Ammon's horn (tissue), 1 donor: ENCODE results near the gene CGREF1.

Experiments used
- DNase-seq: peaks from one replicate; pipeline ENCODE4 v3.0.0-alpha.2; 2016; ENCODE audit warnings: low spot score

The CGREF1 gene

DNA sequence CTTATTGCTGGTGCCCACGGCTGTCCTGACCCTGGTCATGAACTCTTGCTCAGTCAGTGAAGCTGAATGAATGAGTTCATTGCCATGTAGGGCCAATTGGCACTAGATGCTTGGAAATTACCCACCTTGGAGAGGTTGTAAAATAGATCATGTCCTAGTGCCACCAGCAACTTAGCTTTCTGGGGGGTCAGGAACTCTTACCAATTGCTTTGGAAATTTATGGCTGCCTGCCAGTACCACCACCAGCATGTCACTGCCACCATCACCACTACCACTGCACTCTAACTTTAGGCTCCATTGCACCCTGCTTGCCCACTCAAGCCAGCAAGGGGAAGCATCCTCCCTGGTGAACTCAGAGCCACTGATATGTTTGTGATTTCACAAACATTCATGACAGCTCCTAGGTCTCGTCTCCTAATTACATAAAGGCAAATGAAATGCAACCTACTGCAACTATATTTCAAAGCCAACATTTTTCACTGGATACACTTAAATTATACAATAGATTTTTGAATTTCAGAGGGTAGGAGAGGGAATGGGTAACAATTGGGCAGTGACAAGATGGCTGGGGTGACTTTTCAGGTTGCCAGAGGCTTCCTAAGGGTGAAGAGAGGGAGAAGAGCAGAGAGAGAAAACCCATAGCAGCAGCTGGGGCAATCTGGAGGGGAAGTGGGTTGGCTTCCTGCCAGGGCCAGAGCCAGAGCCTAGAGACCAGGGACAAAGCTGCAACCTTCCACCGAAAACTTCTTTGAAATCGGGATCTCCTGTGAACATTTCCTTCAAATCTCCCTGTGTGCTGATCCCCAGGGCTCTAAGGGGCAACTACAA, 44.0 kb downstream of the CGREF1 start:
- DNase-seq = peak; percentile 56

DNA sequence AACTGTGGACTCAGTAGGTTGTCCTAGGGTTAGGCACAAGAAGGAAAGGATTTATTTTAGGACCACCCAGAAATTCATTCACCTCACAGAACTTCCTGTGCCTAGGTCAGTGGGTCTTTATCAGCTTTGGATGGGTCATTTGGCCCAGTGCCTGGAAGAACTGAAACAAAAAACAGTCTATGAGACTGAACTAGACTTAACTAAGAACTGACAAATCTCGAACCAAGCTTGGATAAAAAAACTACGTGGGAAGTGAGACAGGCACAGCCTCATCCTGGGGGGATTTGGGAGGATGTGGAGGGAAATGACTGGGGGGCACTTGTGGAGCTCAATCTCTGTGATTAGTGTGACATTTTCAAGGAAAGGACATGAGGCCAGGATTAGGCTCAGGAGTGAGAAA, 45.1 kb downstream of the CGREF1 start:
- DNase-seq = no peak

DNA sequence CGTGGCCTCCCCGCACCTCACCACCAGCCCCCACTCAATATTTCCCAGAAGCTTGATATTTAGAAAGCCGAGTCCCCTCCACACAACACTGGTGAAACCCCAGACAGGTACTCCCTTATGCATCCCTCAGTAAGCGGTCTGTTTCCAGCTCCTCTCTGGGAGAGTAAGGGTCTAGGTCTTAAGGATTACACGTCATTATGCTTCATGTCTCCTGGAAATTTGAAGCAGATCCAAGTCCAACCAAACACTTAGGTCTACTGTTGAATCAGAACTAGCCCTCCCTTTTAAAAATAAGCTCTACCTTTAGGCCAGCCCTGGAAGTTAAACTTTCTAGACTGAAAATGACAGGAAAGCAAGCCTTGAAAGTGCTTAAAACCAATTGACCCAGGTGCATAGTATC, 46.0 kb downstream of the CGREF1 start:
- no peak for DNase-seq

DNA sequence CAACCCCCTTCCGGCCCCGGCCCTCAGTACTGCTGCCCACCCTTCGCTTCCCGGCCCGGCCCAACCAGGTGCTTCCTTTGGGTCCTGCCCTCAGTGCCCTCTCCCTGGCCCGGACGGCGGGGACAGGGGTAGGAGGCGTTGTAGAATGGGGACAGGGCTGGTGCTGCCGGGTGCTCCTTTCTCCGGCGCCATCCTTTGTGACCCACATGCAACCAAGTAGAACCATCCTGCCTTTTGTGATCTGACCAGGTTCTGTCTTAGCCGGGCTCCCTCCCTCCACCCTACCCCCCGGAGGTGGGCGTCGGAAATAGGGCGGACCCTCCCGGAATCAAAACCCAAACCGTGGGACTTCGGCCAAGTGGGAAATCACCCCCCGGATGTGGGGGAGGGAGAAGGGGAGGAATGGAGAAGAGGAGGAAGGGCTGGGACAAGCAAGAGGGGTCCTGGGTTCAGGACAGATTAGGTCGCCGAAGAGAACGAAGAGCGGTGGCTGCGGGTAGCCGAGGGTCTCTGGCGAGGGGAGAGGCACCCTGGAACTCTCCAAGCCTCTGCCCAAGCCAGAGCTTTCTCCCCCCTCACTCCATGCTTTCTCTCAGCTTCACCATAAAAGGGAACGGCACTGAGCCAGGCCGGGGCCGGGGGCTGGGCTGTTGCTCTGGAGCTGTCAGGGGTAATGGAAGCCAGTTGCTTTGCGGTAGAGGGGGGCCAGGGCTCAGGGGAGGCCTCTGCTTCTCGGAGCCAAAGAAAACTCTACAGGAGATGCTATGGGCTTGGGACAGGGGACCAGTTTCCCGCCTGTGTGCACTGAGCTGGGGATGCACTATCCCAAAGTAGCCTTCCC, 46.7 kb downstream of the CGREF1 start:
- DNase-seq = no peak

DNA sequence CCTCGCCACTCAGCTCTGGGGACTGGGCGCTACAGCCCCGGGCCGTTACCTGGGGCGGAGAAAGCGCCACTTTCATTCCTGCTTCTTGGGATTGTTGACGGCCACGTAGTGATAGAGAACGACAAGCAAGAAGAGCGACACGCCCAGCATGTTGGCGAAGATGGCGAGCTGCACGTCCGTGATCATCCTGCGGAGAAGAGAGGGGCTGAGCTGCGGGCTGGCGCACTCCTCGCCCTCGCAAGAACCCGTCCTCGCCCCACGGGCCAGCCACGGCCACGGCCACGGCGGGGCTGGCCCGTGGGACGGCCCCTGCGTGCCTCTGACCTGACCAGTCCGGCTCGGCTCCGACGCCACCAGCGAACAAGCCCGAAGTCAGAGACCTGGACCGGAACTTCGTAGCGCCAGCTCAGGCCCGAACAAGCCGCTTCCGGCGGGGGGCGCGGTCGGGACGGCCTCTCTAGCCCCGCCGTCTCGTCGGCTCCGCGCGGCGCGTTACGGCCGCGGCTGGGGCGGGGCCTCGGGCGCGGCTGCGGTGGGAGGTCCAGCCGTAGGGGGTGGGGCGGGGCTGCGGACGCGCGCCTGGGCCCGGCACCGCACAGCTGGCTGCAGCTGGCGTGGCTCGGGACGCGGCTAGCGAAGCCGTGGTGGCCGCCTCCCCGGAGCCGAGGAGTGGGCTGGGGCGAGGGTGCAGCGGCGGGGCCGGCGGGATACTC, 47.5 kb downstream of the CGREF1 start, which contains the start of gene OST4:
OST4 (minus strand) TSS at position 378 of the 713 bp plus-strand sequence.
- DNase-seq = peak; percentile 96

DNA sequence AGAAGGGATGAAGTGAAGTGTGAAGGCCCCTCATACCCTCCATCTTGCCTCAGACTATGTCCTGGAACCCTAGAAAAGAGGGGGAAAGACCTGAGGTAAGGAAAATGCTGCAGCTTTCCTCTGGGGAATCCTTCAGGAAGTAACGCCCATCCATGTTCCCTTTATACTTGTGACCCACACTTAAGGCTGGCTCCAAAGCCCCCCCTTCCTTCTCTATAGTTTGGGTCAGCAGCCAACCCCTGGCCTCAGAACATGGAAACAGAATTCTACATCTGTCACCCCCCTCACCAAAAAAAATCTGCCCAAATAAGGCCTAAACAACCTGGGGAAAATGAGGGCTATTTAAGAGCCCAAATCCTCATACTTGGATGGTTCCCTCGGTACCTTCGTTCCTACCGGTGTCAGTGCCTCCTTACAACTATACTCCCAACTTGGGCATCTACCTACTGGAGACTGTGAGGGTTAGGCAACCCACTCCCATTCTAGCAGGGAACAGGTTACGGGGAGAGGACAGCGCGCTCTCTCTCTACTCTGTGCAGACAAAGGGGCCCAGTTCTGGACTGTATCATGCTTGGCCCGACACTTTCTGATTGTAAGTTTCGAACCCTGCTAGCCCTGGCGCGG, 48.2 kb downstream of the CGREF1 start:
- DNase-seq = no peak

DNA sequence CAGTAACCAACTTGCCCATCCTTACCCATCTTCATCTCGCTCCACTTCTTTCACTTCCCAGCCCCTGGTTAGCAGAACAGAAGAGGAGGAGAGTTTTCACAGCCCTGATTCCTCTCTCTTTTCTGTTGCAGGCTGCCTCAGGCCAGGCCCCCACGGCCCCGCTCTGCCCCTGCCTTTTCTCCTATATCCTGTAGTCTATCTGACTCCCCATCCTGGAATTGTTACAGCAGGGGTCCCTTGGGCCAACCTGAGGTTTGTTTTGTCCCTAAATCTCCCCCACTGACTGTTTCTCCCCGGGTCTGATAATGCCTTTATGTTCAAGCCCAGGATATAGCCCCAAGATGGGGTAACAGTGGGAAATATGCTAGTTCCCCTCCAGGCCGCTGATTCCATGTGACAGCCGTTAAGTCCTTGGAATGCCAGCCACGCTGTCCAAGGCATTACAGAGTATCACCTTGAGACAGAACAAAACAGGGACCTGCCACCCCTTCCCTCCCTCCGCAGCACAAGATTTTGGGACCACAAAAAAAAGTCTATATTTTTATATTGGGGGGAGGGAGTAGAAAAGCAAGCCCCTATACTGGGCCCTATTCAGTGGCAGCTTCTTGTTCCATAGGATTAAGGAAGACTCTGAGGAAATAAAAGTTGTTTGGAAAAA, 48.8 kb downstream of the CGREF1 start:
- DNase-seq = no peak

DNA sequence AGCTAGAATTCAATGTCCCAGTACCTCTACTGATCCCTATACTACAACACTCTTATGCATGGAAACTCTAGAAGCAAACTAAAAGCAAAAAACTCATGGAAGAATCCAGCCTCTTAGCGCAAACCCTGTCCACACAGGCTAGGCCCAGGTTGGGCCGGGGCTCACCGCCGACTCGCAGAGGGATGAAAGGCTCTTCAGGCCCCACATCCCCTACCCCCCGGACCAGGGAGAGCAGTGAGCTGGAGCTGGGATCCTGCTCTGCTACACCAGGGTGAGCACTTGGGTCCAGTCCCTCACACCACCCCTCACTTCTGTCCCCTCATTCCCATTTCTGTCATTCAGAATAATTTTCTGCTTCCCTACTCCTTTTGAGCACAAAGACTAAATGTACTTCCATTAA, 49.5 kb downstream of the CGREF1 start:
- DNase-seq = no peak

DNA sequence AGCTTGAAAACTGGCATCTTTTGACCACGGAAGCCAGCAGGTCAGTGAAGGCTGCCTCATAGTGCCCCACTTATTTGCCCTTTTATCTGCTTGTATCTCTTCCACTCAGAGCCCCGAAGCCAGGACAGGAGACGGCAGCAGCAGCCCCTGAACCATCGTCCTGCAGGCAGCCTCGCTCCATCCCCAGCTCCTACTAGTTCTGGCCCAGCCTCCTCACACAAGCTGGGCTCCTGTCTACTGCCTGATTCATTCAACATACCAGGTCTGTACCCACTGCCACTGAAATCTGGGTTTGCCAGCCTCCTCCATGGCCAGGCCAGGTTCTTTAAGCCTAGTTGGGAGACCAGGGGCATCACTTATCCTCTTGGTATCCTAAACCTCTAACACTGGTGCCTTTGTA, 51.5 kb downstream of the CGREF1 start:
- DNase-seq = no peak

DNA sequence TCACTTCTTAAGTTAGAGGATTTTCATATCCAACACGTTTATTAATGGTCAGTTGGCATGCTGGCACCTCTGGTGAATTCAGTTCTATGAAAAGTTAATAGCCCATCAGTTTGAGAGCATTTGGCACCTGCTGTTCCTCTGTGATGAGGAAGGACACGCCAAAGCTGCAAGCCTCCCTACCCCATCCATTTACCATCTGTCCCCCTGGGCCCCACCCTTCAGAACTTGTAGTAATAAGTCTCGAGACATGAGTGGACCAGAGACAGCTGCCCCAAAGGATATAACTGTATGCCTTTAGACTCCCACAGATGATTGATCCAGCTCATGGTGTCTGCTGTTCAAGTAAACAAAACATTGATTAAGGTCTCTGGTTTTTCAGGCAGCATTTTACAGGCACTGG, 53.8 kb downstream of the CGREF1 start:
- DNase-seq = no peak

DNA sequence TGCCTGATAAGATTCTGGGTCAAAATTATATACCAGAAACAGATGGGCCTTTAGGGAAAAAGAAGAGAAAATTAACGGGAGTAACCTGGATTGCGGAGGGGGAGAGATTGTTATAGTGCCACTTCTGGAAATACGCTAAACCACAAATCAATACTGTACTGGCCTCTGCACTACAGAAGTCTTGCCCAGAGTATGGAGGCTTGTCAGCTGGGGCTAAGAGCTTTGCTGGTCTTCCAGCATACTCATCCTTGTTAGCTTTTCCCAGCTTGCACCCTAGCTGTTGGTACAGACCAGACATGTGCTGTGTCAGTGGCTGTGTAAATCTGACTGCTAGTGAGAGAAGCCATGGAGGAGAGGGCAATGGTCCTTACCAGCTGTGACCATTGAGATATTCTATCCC, 58.6 kb downstream of the CGREF1 start:
- no peak for DNase-seq

DNA sequence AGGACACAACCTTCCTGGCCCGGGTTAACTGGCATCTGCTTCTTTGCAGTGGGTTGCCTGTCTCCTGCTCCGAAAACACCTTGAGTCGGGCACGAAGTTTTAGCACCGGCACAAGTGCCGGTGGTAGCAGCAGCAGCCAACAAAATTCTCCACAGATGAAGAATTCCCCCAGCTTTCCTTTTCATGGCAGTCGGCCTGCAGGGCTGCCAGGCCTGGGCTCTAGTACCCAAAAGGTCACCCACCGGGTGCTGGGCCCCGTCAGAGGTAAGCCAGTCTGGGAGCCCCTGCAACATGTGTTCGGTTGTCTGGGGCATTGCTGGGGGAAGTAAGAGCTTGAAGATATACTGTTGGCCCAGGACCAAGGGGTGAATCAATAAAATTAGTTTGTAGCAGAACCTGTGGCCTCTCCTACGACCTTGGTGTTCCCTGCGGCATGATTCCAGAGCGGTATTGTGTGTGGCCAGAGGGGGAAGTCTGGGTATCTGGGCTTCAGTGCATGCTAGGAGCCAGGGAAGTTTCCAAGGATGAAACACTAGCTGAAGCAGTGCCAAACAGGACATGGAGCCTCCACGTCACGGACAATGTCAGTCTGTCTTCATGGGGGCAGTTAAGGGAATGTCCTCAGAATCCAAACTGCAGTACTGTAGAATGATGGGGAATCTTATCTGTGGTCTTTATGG, 59.6 kb downstream of the CGREF1 start:
- no peak for DNase-seq

DNA sequence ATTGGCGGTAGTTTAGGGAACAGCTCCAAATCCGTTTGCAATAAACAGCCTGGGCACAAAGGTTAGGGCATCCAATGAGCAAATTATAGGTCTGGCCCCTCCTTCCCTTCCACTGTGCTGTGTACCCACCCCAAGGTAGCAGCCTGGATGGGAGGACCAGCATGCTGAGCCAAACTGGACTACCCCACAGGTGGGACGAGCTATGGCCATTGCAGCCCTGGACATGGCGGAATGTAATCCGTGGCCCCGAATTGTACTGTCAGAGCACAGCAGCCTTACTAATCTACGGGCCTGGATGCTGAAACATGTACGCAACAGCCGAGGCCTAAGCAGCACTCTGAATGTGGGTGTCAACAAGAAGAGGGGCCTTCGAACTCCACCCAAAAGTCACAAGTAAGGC, 60.7 kb downstream of the CGREF1 start:
- no peak for DNase-seq

DNA sequence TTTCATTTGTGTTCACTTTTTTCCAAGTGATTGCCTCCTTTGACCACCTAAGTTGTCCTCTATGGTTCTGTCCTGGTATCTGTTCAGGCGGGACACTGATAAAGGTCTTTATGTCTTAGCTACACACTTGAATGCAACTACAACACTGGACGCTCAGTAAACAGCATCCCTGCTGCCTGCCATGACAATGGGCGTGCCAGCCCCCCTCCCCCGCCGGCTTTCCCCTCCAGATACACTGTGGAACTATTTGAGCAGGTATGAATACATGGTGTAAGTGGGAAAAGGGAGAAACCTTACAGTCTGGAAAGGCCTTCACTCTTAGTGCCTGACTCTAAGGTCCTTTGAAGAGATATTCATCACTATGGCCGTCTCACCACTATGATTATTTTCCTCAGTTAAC, 61.7 kb downstream of the CGREF1 start:
- no peak for DNase-seq

DNA sequence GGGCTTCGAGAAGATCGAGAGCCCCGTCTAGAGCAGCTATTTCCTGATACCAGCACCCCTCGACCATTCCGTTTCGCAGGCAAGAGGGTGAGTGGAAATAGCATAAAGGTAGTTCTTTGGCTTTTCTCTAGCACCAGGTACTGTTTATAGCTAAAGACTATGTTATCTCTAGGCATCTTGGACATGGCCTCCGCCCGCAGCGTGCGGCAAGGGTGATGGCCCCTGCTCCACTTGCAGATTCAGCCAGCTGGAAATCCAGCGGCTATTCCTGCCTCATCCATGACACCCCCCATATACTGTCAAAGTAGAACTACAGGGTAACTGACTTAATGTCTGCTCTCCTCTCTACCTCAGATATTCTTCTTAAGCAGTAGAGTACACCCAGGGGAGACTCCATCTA, 64.2 kb downstream of the CGREF1 start:
- DNase-seq = no peak

DNA sequence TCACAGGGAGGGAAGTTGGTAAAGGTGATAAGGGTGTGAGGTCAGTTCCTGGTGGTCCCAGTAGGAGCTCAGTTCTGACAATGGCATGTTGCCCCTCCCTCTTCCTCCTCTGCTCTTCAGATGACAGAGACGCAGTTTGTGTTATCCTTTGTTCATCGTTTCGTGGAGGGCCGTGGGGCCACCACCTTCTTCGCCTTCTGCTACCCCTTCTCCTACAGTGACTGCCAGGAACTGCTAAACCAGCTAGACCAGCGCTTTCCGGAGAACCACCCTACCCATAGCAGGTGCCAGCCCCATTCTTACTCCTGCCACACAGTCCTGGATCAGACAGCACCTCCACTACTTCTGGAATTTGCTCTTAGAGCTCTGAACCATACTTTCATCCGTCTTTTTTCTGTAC, 65.2 kb downstream of the CGREF1 start:
- no peak for DNase-seq

DNA sequence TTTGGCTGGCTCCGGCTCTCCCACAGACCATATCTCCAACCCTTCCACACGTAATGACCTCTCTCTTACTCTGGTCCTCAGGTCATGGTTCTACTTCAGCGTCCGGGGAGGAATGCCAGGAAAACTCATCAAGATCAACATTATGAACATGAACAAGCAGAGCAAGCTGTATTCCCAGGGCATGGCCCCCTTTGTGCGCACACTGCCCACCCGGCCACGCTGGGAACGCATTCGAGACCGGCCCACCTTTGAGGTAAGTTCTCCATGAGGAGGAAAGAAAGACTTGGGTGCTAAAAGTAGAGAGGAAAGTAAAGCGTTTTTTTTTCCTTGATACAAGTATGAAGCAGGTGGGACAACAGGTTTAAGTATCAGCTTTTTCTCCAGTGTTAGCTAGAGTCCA, 65.6 kb downstream of the CGREF1 start:
- DNase-seq = no peak

DNA sequence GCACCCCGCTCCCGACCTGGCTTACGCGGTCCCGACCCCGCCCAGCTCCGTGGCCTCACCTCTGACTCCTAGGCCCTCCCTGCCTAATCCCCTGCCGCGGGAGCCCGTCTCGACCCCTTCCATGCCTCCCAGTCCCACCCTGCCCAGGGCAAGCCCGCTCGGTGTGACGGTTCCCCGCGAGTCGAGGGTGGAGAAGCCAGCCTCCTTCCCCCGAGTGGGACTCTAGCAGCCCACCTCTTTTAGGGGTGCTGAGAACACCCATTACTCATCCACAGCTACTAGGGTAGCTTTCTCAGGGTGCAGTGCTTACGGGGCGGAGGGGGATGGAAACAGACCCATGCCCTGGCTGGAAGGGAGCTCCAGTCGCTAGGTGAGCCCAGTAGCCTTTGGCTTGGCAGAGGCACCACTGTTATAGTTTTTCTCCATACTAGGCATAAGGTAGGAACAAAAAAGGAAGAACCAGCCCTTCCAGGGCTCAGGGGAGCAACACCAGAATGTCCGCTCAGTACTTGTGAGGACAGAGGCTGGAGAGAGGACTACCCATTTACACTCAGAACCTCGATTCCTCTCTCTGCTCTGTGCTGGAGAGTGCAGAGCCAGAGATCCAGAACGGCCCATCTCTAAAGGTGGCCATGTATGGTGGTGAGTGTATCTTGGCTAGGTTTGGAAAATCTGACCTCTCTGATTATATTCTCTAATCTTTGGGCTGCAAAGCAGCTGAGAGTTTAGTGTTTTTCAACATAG, 66.9 kb downstream of the CGREF1 start:
- peak; percentile 40 for DNase-seq

DNA sequence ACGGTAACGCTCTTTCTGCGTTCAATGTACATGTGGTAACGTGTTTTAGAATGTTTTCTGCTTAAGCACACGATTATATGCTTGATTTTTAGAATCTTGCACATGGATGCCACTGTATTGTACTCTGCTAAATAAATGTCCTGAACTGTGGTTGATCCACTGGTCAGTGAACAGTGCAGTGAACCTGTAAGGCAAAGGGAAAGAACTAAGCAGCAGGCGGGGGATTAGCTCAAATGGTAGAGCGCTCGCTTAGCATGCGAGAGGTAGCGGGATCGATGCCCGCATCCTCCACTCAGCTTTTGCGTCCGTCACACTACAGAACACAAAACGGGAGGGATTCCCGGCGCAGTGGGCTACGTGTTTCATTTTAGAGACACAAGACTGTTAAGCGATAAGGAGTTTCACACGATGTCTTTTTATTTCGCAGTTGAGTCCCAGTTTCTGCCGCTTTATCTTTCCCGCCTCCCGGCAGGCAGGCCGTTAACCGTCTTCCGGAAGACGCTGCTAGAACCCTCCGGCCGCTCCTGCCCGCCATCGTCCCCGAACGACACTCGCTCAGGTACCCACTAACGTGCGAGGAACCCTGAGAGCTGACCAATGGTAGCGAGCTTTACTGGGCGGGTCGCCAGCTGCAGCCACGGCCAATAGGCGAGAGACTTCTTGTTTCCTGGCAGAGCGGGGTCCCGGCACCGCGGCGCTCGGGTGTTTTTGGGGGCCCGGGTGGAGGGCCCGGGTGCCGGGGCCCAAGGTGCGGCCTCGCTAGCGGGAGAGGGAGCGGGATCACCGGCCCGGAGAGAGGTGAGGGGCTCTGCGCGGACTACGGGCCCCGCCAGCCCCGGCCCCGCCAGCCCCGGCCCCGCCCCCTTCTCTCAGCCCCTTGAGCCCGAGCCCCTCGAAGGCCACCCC, 67.7 kb downstream of the CGREF1 start, which contains the start of gene AGBL5:
AGBL5 (plus strand) TSS at position 673 of the 906 bp plus-strand sequence. CDS start 1,291 bp downstream, outside the sequence.
- peak; percentile 94 for DNase-seq
